Esophagus squamous epithelium (tissue), 4 donors: Measurements from ENCODE around the gene KCNQ1.

Source experiments
- CTCF ChIP-seq, 6 experiments: fragments of 450-650 bp in 4 of 6; fragments of 200-600 bp in 2 of 6; sonication (generic) in 2 of 6; IDR thresholded peaks; one replicate each; pipeline ENCODE4 v1.5.1; 2016 to 2019; ENCODE audit warnings: antibody characterized with exemption in 6 of 6, mild to moderate bottlenecking in 4 of 6, moderate library complexity in 4 of 6
- POLR2A ChIP-seq, 4 donors: fragments of 450-650 bp; IDR thresholded peaks; one replicate each; pipeline ENCODE4 v1.6.1; 2017; ENCODE audit warnings: antibody characterized with exemption in 4 of 4, mild to moderate bottlenecking in 4 of 4, moderate library complexity in 3 of 4

DNA sequence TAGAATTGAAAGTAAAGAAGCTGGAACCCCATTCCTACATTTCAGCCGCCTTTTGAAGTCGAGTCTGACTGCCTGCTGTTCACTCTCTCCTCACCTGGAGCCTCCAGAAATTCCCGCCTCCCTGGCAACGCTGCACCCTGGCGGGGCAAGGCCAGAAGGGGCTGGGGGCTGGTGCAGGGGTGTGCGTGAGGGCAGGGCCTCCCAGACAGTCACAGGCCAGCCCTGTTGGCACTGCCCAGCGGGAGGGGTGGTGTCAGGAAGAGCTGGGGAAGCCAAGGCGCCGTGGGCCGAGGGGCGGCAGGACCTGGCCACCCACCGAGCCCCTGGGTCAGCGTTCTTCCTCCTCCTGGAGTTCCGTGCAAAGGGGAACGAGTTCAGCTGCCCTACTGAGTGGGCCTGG lies 131.7 kb downstream of the KCNQ1 start:
- TF ChIP-seq CTCF (IDR thresholded peaks at IDR 0.05) (no peak), POLR2A (IDR thresholded peaks at IDR 0.05) (no peak)
